Stimulated activated CD4-positive, alpha-beta T cell treated with anti-CD3 and anti-CD28 coated beads, Interleukin-4, amount 100 ng/mL, for 4 hours (primary cell): ENCODE data around the gene BICC1.
"Not testable (repeated sequence)": the region's sequence is repeated elsewhere in the genome, so short reads cannot be mapped to it uniquely, and the experiment has no call there.

Experiments
- DNase-seq, 2 experiments: peaks; one replicate each; pipeline ENCODE4 v3.0.0-alpha.2; 2020

BICC1 gene

DNA sequence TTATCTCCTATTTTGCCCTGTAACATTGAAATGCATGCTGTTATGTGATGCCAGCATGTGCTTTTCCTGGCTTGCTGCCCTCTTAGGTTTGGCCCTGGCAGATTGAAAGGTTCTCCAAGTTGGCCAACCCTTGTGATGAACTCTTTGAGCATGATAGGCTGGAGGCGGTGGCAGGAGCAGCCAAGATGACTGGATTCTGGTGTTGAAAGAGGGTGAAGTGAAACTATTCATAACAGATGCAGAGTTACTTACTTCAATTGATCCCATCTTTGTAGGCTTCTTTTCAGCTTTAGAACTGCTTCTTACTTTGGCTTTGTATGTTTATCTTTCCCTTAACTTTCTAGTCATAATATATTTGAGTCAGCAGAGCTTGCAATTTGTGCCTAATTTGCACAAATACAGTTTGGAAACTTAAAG, 57.6 kb downstream of the BICC1 start:
- DNase-seq: no peak

DNA sequence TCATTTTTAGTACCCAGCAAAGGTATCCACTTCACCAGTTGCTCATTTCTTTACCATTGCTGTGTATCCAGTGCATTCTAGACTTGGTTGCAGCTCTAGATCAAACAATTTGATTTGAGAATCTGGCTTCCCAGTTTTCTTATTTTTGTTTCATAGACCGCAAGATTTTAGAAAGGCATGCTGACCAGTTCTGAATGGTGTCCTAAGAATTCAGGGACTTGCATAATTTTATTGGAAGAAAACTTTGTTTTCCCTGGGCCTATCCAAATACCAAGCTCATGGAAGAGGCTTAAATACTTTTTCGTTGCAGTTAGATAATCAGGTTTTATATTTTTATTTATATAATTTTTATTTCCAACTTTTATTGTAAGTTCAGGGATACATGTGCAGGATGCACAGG, 58.3 kb downstream of the BICC1 start:
- DNase-seq: no peak

DNA sequence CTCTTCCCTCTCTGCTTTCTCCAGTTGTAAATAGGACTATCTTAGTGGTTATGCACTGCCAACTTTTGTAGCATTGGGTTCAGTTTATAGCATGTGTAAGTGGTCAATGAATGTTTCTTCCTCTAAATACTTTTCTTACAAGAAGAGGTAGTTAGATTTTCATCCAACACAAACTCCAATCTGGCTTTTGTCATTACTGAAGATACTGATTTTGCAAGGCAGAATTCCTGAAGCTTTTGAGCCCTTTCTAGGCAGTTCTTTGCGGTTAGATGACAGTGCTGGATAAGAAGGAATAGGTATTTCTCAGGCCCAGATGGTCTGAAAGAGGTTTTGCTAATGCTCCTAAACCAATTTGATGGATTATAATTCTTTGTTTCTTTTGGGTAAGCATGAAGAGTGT, 60.5 kb downstream of the BICC1 start:
- no peak for DNase-seq

DNA sequence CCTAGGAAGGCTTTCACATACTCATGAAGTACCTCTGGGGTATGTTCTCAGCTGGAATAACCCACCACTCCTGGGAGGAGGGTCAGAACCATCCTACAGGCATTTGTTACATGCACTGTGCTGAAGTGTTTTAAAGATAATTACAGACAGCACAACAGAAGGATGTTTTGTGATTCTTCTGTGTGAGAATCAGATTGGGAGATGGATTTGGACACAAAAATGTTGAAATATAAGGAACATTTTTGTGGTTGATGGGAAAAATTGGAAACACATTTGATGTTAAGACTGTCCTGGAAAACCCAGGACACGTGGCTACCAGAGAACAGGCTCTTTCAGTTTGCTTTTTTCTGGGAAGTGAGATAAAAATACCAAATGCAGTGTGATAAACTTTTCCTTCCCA, 61.4 kb downstream of the BICC1 start:
- no peak for DNase-seq

DNA sequence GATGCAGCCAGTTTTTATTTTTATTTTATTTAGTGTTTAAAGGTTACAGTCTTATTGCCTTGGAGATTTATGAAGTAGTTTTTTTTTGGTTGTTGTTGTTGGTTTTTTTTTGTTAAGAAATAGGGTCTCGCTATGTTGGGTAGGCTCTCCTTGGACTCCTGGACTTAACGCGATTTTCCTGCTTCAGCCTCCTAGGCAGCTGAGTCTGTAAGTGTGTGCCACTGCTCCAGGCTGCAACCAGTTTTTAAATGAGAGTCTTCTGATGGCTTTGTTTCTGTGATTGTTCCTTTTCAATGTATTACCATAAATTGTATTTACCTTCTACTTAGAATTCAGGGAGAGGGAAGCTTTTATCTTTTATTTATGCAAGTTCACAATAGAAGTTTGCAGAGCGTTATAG, 62.8 kb downstream of the BICC1 start:
- no peak for DNase-seq

DNA sequence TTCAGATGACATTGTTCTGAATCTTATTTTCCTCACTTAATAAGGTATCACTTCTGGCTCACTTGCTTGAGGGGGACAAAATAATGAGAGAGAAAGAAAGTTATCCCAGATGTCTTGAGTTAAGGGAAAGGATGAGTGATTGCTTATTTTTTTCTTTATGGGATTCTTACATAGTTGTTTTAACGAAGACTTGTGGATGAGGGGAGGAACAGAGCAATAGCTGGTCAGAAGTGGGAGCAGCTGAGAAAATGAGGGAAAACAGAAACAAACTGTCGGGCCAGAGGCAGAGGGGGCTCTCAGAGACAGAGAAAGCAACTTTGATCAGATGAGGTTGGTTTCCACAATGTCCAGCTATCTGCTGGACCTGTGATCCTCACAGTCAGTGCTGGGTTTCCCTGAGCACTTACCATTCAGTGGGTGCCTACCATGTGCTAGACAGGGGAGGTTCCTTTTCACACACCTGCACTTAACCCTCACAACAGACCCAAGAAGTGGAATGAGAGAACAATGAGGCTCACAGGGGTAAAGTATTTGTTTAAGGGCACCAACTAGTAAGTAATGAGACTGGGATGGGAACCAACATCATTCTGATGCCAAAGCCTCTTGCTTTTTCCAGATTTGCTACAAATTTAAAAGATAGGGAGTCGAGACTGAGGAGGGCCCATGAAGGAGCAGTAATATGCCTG, 64.2 kb downstream of the BICC1 start:
- DNase-seq: no peak

DNA sequence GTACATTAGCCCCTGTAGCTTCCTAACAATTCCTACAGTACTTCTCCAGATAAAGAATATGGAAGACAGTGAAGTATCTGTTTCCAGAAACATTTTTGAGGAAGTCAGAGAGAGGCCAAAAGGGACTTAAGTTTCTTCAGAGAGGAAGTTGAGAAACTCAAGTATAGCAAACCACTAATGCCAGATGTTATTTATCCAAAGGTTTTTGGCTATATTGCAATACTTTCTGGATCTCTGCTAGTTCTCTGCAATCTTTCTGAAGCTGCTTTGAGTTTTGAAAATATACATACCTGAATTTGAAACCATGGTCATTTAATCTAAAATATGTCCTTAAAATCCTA, 64.7 kb downstream of the BICC1 start:
- no peak for DNase-seq

DNA sequence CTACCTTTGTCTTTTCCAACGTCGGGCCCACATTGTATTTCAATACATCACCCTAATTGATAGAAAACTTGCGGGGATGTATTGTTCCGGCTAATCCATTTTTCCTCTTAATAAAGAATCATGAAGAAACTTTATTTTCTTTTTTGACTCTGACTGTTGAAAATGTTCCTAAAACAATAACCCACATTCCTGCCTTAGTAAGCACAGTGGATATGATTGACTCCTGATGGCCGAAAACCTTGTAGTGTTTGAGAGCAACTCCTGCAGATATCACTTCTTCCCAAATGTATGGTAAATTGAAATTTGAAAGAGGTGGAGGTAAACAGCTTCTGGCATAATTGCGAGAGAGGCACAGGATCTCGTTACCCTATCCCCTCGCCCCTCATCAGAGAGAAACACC, 65.7 kb downstream of the BICC1 start:
- DNase-seq: no peak

DNA sequence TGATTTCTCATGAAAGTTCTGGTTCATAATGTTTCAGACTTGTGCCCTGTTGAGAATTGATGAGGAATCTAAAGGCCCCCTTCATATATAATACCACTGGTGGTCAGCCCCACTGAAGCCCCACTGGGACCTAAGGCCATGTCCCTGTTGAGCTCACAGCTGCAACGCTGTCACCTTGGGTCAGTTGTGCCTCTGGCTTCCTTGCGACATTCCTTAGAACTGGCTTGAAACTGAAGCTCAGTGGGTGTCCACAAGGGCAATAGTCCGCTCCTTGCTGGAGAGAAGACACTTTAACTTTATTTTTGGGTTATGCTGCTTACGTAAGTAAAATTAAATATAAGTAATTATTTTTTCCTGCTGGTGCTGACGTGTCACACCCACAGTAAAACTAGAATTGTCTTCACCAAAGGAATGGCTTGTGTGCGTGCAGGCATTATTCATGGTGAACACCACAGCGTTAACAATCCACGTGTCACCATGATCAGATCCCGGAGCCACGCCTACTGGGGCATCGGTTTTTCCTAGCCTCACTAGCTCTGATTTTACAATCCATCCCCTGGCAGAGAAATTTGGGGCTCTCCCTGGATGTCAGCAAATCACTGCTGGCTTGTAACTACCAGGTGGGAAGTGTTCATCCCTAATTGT, 66.5 kb downstream of the BICC1 start:
- DNase-seq: no peak

DNA sequence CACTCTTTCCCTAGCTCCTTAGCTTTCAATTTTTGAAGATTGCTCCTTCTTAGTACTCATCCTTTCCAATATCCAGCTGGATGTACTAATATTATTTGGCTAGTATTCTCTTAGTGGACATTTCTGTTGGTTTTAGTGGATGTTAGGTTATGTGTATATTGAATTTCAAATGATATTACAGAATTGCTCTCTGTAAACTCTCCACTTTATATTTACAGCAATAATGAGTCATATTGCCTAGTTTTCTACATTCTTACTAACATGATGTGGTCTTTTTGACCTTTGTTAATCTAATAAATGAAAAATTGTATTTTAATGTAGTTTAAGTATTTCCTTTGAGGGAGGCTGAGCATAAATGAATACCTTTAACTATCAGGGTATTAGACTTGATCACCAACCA, 69.4 kb downstream of the BICC1 start:
- DNase-seq: no peak

DNA sequence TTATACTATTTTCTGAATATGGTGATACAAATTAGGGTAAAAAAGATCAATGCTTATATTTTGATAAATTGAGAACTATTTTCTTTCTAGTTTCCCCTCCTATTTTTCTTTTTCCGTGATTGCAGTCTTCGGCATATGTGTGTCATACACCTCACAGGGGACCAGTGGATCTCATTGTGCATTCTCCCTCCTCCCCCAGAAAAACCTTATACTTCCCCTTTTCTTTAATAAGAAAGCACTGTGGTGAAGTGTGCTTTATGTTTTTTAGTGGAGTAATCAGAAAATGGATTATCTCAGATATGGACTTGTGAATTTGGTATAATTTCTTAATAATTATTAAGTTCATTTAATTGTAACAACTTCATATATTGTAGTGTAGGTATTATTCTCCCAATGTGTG, 72.8 kb downstream of the BICC1 start:
- no peak for DNase-seq

DNA sequence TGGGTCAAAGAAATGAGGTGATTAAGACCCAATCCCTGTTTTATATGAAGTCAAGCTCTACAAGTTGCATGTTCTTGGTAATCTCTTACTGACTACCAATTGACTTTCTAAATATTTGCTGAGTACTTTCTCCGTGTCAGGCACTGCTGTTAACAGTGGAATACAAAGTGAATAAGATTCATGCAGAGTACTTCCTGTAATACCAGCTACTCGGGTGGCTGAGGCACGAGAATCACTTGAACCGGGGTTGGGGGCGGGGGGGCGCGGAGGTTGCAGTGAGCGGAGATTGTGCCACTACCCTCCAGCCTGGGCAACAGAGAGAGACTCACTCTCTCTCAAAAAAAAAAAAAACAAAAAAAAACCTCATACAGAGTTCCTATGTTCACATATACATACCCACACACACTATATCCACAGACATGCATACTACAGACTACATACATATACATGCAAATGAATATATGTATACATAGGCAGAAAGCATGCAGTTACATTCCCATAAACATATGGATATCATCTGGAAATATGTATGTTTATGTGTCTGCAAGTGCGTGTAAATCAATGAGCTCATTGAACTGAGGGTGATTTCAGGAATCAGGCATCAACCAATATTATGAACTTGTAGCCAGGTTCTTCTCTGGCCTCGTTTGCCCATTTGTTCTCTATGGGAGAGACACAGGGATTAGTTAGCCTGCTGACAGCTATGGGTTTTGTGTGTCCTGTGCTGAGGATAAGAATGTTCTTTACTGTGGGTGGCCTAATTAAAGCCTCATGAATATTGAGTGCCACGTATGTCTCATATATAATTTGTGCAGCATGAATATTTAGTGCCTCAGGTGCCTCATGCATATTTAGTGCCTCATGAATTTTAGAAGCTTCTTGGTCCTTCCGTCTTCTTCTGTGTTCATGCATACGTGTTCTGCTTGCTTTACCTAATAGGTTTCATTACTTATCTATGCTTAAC, 73.9 kb downstream of the BICC1 start:
- DNase-seq: no peak

DNA sequence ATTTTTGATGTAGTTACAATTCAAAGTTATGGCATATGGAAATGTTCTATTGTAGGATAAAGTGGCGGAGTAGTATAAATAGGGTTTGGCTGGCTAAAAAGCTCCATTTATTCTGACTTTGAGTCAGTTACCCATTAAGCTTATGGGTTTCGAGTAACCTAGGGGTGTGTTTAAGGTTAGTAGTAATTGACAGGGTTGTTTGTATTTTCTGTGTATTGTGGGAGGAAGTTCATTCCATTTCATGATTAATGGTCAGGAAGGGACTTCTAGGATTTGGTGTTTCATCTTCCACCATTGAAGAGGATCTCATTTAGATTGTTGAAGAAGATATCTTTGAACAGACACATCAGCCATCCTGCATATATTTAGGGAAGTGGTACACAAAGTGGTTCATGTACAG, 75.0 kb downstream of the BICC1 start:
- DNase-seq: no peak

DNA sequence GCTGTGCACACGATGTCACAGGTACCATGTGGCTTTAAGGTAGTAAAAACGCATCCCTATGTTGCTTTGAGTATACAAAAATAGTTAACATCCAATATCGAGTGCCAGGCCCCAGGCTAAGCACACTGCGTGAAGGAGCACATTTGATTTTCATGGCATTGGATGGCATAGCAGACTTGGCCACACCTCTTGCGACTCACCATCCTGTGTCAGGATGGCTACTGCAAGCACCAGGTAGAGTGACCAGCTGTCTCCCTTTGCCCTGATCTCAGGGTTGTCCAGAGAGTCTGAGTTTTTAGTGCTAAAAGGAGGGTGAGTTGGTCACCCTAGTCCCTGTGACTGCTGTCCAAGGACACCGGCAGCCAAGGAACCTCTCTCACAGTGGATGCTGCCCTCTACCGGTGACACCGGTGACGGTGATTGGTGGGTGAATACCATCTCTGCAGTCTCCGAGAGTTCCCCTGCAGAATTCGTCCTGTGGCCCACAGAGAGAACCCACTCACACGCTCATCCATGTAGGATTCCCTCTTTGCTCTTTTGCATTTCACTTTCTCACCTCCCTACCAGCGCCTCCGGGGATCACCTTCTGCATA, 76.1 kb downstream of the BICC1 start:
- no peak for DNase-seq

DNA sequence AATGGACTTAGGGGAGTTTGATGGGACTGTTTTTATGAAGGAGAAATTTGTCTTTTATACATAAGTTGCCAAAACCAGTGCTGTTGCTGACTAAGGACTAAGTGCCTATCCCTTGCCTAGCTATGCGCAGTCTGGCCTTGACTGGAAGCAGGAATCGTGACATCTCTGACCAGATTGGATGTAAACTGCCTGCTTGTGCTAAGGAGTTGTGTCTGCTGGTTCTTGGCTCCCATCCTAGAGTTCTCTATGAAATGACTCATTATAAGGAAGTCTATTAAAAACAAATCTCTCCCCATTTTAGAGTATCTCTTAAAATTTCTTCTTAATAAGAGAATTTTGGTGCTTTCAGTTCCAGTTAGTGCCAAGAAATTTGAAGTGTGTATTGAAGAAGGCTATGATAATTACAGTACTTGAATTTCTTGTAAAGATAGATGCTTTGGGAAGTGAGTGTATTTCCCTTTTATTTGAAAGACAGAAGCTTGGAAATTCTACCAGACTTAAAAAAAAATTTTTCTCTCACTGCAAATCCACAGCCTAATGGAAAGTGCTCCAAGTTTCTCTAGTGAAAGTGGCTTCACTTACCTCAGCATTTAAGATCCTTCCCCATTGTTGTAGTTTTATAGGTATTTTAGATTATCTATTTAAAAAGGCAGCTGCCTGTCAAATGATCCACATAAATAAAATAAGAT, 77.6 kb downstream of the BICC1 start:
- no peak for DNase-seq

DNA sequence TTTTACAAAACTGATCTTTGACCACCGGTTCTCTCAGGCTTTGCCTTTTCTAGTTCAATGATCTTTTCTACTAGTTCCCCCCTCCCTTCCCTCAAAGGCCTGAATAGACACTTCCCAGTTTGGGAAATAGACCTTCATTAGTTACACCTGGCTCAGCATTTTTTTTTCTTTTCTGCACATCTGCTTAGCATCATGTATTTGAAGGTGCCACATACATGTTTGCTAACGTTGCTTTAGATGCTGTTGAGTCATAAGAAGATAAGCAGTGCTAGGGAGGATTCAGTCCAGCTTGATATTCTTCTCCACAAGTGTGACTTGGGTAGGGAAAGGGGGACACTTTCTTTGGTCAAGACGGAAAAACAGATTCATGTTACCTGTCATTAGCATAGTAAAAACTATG, 78.3 kb downstream of the BICC1 start:
- DNase-seq: no peak

DNA sequence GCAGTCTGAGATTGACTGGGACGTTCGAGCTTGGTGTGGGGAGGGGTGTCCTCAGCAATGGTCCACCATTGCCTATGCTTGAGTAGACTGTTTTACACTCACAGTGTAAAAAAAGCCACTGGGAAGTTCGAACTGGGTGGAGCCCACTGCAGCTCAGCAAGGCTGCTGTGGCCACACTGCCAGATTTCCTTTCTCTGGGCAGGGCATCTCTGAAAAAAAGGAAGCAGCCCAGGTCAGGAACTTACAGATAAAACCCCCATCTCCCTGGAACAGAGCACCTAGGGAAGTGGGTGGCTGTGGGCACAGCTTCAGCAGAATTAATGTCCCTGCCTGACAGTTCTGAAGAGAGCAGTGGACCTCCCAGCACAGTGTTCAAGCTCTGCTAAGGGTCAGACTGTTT, 80.3 kb downstream of the BICC1 start:
- DNase-seq: no peak

DNA sequence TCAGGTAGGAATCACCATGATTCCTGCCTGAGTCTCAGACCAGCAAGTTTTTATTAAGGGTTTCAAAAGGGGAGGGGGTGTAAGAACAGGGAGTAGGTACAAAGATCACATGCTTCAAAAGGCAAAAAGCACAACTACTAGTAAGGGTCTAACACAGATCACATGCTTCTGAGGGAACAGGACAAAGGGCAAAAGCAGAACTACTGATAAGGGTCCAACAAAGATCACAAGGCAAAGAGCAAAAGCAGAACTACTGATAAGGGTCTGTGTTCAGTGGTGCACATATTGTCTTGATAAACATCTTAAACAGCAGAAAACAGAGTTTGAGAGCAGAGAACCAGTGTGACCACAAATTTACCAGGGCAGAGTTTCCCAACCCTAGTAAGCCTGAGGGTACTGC, 84.5 kb downstream of the BICC1 start:
- DNase-seq: not testable (repeated sequence)

DNA sequence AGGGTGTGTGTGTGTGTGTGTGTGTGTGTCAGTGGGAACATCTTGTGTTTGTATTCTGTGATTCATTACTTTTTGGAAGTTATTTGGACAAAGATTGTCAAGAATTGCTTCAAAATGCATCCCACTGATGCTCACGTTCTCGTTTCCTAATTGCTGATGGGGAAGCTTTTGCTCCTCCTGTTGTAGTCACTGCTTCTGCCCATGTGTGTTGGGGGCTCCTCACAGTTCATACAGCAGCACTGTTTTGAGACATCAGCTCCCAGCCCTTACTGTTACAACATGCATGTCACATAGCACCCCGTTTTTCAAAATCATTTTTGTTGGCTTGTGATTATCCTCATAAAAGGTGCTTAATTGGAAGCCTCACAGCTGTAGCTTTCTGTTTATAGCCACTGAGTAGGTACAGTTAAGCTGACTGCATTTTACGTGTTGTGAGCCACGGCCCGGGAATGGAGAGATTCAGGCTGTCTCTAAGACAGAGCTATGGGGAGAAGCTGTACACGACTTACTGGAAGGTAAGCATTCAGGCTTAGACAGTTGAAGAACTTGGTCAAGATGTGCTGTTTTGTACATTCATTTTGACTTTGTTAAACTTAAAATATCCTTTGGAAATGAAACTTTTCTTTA, 87.4 kb downstream of the BICC1 start:
- no peak for DNase-seq

DNA sequence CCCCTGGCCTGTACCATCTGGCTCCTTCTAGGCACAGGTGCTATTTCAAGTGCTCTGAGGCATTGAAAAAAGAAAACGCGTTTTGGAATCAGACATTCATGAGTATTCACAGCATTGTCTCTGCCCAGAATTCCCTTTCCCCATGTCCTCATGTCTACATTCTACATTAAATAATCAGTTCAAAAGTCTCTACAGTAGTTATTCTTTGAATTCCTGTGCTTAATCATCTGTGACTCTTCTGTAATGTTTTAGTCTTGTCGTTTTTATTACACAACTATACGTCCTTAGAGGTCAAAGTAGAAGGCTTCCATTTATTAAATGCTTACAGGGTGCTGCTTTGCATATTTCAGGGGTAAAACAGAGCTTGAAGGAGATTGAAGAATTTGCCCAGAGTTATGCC, 95.7 kb downstream of the BICC1 start:
- no peak for DNase-seq

DNA sequence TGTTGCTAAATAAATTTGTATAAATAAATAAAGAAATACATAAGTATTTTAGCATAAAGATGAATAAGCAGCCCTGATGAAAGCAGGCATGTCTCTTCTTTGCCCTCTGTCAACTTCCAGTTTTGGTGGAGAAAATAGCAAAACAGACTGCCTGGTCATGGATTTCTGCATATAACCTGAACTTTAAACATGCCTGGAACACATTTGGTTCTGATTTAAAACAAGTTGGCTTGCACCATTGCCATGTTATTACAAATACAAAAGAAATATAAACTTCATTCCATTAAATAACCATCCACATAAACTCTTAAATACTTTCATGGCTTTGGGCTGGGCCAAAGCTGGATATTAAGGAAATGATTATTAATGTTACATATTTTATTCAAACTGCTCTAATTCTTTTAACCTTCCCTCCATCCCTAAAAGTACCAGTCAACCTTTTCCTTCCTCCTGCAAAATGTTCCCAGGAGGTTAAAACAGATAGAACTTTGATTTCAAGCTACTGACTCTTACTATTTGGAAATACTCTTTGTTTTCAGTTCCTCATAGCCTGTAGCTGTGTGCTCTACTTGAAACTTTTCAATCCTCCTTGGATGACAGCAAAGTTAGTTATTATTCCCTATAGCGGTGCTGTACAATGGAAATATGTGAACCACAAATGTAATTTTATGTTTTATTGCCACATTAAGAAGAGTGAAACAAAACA, 96.3 kb downstream of the BICC1 start:
- no peak for DNase-seq
